Calu3 (cell line): ENCODE measurements around the gene CACNA2D4. TPM values are rescaled to one million over a fixed set of nuclear protein-coding genes. Genes with fewer than 3 reads are reported as not detected.

ENCODE experiments used
- BruUV-seq: library from RNA; stranded (reverse); fragments of 400-500 nt; replicated peaks from 2 replicates; lab custom pipeline; 2021; lab: Mats Ljungman, UMichigan
- CTCF ChIA-PET: fragments of 300-600 bp; sonication (Branson Sonifier 250); formaldehyde crosslinking; loops from one replicate; lab custom pipeline; 2022; ENCODE audit warnings: antibody characterized with exemption; lab: Charles Lee
- DNase-seq: peaks from one replicate; pipeline ENCODE4 v3.0.0; 2022
- H3K27ac Mint-ChIP-seq: one replicate; pipeline ENCODE4 v1.8.0; 2022; ENCODE audit warnings: mixed read lengths; ENCODE audit not compliant: unreplicated experiment
- H3K27me3 Mint-ChIP-seq: one replicate; pipeline ENCODE4 v1.8.0; 2022; ENCODE audit warnings: mixed read lengths; ENCODE audit not compliant: unreplicated experiment
- H3K36me3 Mint-ChIP-seq: one replicate; pipeline ENCODE4 v1.8.0; 2022; ENCODE audit warnings: mild to moderate bottlenecking, moderate library complexity, mixed read lengths; ENCODE audit not compliant: insufficient read depth, unreplicated experiment
- H3K4me1 Mint-ChIP-seq: one replicate; pipeline ENCODE4 v1.8.0; 2022; ENCODE audit warnings: mild to moderate bottlenecking, low read depth, mixed read lengths; ENCODE audit not compliant: unreplicated experiment
- H3K4me3 Mint-ChIP-seq: one replicate; pipeline ENCODE4 v1.8.0; 2022; ENCODE audit warnings: mild to moderate bottlenecking, low read depth, moderate library complexity, mixed read lengths; ENCODE audit not compliant: unreplicated experiment
- H3K9me3 Mint-ChIP-seq: one replicate; pipeline ENCODE4 v1.8.0; 2022; ENCODE audit warnings: low read depth, mixed read lengths; ENCODE audit not compliant: unreplicated experiment
- intact Hi-C: fragments of 100-400 bp; cut with micrococcal nuclease; formaldehyde crosslinking; loops from one replicate; pipeline ENCODE4 v1.10.0; 2022; ENCODE audit not compliant: unreplicated experiment
- total RNA-seq: library from RNA; stranded (reverse); gene quantifications from 2 replicates; pipeline ENCODE4 v1.2.3, GENCODE V29; 2022
- TF ChIP-seq, protein P1 (sequence below): fragments of 200-600 bp; IDR thresholded peaks from one replicate; pipeline ENCODE4 v1.8.0; 2022; ENCODE audit warnings: antibody characterized with exemption; ENCODE audit not compliant: unreplicated experiment

Gene CACNA2D4
- total RNA-seq, 1 experiment from 2014 or later = 0.80 TPM

DNA sequence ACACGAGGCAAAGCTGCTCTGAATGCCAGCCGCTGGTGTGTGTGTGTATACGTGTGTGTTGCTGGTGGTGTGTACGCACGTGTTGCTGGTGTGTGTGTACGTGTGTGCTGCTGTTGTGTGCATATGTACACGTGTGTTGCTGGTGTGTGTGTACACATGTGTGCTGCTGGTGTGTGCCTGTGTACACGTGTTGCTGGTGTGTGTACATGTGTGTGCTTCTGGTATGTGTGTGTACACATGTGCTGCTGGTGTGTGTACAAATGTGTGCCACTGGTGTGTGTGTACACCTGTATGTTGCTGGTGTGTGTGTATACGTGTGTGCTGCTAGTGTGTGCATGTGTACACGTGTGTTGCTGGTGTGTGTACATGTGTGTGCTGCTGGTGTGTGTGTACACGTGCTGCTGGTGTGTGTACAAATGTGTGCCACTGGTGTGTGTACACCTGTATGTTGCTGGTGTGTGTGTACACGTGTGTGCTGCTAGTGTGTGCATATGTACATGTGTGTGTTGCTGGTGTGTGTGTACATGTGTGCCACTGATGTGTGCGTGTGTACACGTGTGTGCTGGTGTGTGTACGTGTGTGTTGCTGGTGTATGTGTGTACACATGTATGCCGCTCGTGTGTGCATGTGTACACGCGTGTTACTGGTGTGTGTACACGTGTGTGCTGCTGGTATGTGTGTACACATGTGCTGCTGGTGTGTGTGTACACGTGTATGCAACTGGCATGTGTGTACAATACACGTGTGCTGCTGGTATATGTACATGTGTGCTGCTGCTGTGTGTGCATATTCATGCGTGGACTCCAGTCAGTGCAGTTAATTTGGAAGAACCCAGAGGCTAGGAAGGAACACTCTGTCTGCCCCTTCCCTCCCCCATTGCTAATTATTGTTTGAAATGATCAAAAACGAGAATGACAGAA, 47.2 kb downstream of the CACNA2D4 start:
- DNase-seq = no peak
- Mint-ChIP-seq H3K9me3 (peaks cover 7% of the 10 kb centered on the region), H3K27ac (no peak overlapping the region), H3K4me3 (no peak overlapping the region), H3K36me3 (no peaks in the 10 kb centered on the region), H3K4me1 (no peaks in the 10 kb centered on the region), H3K27me3 (peaks cover 96% of the 10 kb centered on the region)
- BruUV-seq = no TSS peak
- intact Hi-C loops = no loop called here
- CTCF ChIA-PET = no interaction called here
- TF ChIP-seq, protein P1, sequence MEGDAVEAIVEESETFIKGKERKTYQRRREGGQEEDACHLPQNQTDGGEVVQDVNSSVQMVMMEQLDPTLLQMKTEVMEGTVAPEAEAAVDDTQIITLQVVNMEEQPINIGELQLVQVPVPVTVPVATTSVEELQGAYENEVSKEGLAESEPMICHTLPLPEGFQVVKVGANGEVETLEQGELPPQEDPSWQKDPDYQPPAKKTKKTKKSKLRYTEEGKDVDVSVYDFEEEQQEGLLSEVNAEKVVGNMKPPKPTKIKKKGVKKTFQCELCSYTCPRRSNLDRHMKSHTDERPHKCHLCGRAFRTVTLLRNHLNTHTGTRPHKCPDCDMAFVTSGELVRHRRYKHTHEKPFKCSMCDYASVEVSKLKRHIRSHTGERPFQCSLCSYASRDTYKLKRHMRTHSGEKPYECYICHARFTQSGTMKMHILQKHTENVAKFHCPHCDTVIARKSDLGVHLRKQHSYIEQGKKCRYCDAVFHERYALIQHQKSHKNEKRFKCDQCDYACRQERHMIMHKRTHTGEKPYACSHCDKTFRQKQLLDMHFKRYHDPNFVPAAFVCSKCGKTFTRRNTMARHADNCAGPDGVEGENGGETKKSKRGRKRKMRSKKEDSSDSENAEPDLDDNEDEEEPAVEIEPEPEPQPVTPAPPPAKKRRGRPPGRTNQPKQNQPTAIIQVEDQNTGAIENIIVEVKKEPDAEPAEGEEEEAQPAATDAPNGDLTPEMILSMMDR = no peak

DNA sequence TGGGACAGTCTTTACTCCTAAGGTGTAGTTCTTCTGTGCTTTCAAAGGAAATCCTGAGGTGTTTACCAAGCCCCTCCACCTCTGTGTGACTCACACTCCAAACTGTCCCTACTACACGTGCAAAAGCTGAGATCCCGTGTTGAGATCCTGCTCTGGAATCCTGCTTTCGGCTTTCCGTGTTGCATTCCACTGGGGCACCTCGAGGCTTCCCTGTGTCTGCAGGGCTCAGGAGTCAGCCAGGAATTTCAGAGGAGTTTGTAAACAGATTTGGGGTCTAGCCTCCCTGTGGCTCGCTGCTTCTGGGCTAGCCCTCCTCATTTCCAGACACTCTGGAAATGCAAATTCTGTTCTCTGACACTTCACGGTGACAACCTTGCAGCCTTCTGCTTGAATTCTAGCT, 48.4 kb downstream of the CACNA2D4 start:
- Mint-ChIP-seq H3K27me3 (peaks cover 94% of the 10 kb centered on the region), H3K36me3 (no peaks in the 10 kb centered on the region), H3K4me1 (no peaks in the 10 kb centered on the region), H3K4me3 (no peak overlapping the region), H3K27ac (no peak overlapping the region), H3K9me3 (peaks cover 7% of the 10 kb centered on the region)
- intact Hi-C loops = no loop called here
- BruUV-seq = no TSS peak
- CTCF ChIA-PET = no interaction called here
- TF ChIP-seq, protein P1 = no peak
- DNase-seq = no peak

DNA sequence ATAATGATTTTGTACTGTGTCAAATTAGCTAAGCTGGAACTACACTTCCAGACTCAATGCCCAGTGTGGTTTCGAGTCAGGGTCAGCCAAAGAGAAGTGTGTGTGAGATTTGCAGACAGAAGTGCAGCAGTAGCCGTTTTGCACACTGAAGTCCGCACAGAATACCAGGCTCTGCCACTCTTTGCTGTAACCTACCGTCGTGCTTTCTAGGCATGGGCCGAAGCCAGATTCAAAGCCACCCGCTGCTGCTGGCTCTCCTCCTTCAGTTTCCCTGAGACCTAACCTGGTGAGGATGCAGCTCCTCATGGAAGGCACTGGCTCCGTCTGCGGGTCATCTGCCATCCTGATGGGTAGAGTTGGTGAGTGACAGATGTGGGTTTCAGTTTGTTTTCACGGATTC, 49.3 kb downstream of the CACNA2D4 start:
- Mint-ChIP-seq H3K4me3 (no peak overlapping the region), H3K27ac (no peak overlapping the region), H3K4me1 (no peaks in the 10 kb centered on the region), H3K27me3 (peaks cover 85% of the 10 kb centered on the region), H3K36me3 (no peaks in the 10 kb centered on the region), H3K9me3 (peaks cover 7% of the 10 kb centered on the region)
- TF ChIP-seq, protein P1 = no peak
- no peak for DNase-seq
- intact Hi-C loops = no loop called here
- BruUV-seq = no TSS peak
- CTCF ChIA-PET = no interaction called here

DNA sequence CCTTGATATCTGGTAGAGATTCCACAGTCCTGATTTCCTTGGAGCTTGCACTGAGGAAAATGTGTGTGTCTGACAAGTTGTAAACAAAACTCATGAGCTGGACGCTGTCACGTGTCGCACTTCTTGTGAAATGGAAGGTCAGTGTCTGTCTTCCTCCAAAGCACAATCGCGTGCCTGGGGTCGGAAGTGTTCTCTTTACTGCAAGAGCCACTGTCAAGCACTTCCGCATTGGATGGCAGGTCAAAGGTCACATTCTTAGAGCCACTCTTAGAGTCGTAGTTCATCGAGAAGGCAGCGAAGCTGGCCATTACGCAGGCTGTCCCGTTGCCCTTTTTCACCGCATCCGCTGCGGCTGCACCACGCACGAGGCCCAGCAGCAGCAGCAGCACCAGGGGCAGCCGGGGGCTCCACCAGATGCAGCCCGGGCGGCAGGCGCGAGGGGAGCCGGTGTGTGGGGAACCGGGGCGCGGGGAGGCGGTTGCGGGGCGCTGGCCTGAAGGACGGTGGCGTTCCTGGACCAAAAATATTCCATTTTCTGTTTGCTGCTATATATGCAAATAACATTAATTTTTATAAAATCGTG, 53.1 kb downstream of the CACNA2D4 start:
- DNase-seq = no peak
- CTCF ChIA-PET = interaction anchor here (1.2 kb wide), 1 partner anchor 43 kb away, joined by 4 read pairs; no protein-coding TSS in a partner anchor
- BruUV-seq = no TSS peak
- Mint-ChIP-seq H3K27ac (no peak overlapping the region), H3K4me3 (no peak overlapping the region), H3K36me3 (no peaks in the 10 kb centered on the region), H3K9me3 (peaks cover 5% of the 10 kb centered on the region), H3K4me1 (no peaks in the 10 kb centered on the region), H3K27me3 (peaks cover 80% of the 10 kb centered on the region)
- TF ChIP-seq, protein P1 = no peak
- intact Hi-C loops = no loop called here
